AG04449 (cell line): ENCODE data around the gene CALML4.

Experiments used
- CTCF ChIA-PET: fragments of 350-600 bp; formaldehyde crosslinking; extraction: SDS; loops from one replicate; lab custom pipeline; 2021; ENCODE audit warnings: antibody characterized with exemption; lab: Yijun Ruan, JAX
- POLR2A ChIA-PET: fragments of 400-600, 350-600 bp; formaldehyde crosslinking; extraction: SDS; loops from one replicate; lab custom pipeline; 2020; ENCODE audit warnings: antibody characterized with exemption, inconsistent platforms; lab: Yijun Ruan, JAX
- DNase-seq: peaks from one replicate; pipeline ENCODE4 v3.0.0-alpha.2; 2010; ENCODE audit warnings: low read depth, low spot score
- H3K4me3 ChIP-seq: 2 replicates; pipeline ENCODE4 v1.5.1; 2011; ENCODE audit warnings: low read depth, mild to moderate bottlenecking, control low read depth, low read length
- CTCF ChIP-seq: IDR thresholded peaks from one replicate; pipeline ENCODE4 v1.5.1; 2011; ENCODE audit warnings: mild to moderate bottlenecking, moderate library complexity, low read length, control low read depth, inconsistent platforms; ENCODE audit not compliant: insufficient read depth; ENCODE audit errors: missing control alignments

Gene CALML4

GRCh38 chr15:68231102-68231818 is 26.1 kb upstream of the CALML4 start:
- DNase-seq = no peak
- no peak overlapping the region for H3K4me3 ChIP-seq
- TF ChIP-seq CTCF = no peak
- CTCF ChIA-PET = interaction anchor here (1.3 to 7.0 kb wide), 2 partner anchors 12 to 22 kb away, joined by 4 to 27 read pairs; no protein-coding TSS in a partner anchor
- POLR2A ChIA-PET = interaction anchor here (1.0 kb wide), 1 partner anchor 46 kb away, joined by 4 read pairs; the partner anchor contains the start of gene FEM1B

- no peak for TF ChIP-seq CTCF
- peak overlapping the region; percentile 75 for H3K4me3 ChIP-seq
- ChIA-PET POLR2A (interaction anchor here (1.0 to 1.3 kb wide), 2 partner anchors 47 kb away, joined by 4 to 5 read pairs; partner anchors contain the start of gene FEM1B), CTCF (interaction anchor here (1.0 to 7.0 kb wide), 3 partner anchors 10 to 23 kb away, joined by 3 to 27 read pairs (median 4); no protein-coding TSS in a partner anchor)
- DNase-seq = no peak
These were observed 25.3 kb upstream of the CALML4 start for GRCh38 chr15:68230157-68231100.

GRCh38 chr15:68229386-68230156 is 24.4 kb upstream of the CALML4 start, which contains the start of gene CLN6:
Gene CLN6, minus strand, starts transcription at chr15:68229728. Its CDS starts 144 bp downstream, at chr15:68229584.
- ChIA-PET POLR2A (interaction anchor here (1.3 kb wide), 1 partner anchor 48 kb away, joined by 5 read pairs; the partner anchor contains the start of gene FEM1B), CTCF (interaction anchor here (1.0 to 7.0 kb wide), 4 partner anchors 11 to 24 kb away, joined by 3 to 40 read pairs (median 16); no protein-coding TSS in a partner anchor)
- H3K4me3 ChIP-seq = peak within 1 kb of the TSS; percentile 77
- no peak for TF ChIP-seq CTCF
- peak; percentile 28 for DNase-seq

GRCh38 chr15:68228971-68229385 is 23.8 kb upstream of the CALML4 start:
- no peak for DNase-seq
- peak overlapping the region; percentile 77 for H3K4me3 ChIP-seq
- ChIA-PET CTCF (interaction anchor here (5.6 to 7.0 kb wide), 2 partner anchors 18 to 24 kb away, joined by 27 to 40 read pairs; no protein-coding TSS in a partner anchor), POLR2A (no interaction called here)
- no peak for TF ChIP-seq CTCF

GRCh38 chr15:68228143-68228970 is 23.2 kb upstream of the CALML4 start:
- TF ChIP-seq CTCF = no peak
- no peak for DNase-seq
- POLR2A ChIA-PET = no interaction called here
- CTCF ChIA-PET = interaction anchor here (1.9 to 7.0 kb wide), 3 partner anchors 13 to 25 kb away, joined by 7 to 40 read pairs (median 27); no protein-coding TSS in a partner anchor
- H3K4me3 ChIP-seq = peak overlapping the region; percentile 77
